GM13976 (cell line): ENCODE data around the gene HBZ.

Source experiments
- DNase-seq: peaks from one replicate; pipeline ENCODE4 v3.0.0; 2012; ENCODE audit warnings: low spot score
- in situ Hi-C: fragments of 300-500 bp; cut with MboI; formaldehyde crosslinking; loops from one replicate; pipeline ENCODE4 v1.12.0; 2022; ENCODE audit warnings: low sequenced_read_pairs, mixed read lengths, inconsistent platforms; ENCODE audit not compliant: unreplicated experiment
- TF ChIP-seq, protein P1 (sequence below): IDR thresholded peaks from 2 replicates; pipeline ENCODE4 v1.5.1; 2012; ENCODE audit warnings: borderline replicate concordance, mild to moderate bottlenecking; ENCODE audit not compliant: insufficient read depth; ENCODE audit errors: extremely low read depth, missing control alignments, control extremely low read depth

Gene HBZ

DNA sequence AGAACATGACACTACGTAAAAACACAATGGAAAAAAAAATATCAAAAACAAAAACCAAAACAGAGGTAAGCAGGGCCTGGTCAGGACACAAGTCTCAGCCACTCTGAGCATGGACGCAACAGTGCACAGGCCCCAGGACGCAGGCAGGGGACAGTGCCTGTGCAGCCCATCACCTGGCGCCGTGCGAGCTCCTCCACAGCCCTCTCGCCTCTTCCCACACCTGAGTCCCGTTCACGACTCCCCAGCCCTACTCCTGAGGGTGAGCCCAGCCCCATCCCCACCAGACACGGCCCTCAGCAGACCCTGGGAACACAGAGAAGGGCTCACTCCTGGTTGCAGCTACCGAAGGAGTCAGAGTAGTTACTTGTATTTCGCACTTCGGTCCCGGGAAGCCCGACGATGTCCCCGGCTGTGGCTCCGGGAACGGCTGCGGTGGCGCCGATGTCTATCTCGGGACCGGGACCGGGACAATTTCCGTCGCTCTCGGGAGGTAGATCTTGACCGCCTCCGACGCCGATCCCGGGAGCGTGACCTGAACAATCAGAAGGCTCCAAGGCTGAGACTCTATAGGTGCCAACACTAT is 37.3 kb downstream of the HBZ start:
- TF ChIP-seq, protein P1, sequence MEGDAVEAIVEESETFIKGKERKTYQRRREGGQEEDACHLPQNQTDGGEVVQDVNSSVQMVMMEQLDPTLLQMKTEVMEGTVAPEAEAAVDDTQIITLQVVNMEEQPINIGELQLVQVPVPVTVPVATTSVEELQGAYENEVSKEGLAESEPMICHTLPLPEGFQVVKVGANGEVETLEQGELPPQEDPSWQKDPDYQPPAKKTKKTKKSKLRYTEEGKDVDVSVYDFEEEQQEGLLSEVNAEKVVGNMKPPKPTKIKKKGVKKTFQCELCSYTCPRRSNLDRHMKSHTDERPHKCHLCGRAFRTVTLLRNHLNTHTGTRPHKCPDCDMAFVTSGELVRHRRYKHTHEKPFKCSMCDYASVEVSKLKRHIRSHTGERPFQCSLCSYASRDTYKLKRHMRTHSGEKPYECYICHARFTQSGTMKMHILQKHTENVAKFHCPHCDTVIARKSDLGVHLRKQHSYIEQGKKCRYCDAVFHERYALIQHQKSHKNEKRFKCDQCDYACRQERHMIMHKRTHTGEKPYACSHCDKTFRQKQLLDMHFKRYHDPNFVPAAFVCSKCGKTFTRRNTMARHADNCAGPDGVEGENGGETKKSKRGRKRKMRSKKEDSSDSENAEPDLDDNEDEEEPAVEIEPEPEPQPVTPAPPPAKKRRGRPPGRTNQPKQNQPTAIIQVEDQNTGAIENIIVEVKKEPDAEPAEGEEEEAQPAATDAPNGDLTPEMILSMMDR = no peak
- no peak for DNase-seq
- in situ Hi-C loops = no loop called here

DNA sequence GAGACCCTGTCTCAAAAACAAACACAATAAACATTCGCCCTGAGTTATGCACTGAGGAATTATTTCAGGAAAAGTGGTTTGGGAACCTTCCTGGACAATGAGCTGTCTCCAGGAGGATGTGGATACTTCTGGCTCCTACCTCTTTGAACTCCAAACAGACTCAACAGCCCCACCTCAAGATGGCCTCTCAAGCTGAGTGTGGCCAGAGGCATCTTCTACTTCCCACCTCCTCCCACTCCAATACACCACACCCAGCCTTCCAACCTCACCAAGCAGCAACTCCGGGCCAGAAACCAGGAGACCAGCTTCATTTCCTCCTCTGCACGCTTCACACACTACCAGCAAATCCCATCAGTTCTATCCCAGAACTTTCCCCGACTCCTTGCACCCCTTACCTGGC is 39.4 kb downstream of the HBZ start:
- DNase-seq = no peak
- in situ Hi-C loops = no loop called here
- TF ChIP-seq, protein P1 = no peak

DNA sequence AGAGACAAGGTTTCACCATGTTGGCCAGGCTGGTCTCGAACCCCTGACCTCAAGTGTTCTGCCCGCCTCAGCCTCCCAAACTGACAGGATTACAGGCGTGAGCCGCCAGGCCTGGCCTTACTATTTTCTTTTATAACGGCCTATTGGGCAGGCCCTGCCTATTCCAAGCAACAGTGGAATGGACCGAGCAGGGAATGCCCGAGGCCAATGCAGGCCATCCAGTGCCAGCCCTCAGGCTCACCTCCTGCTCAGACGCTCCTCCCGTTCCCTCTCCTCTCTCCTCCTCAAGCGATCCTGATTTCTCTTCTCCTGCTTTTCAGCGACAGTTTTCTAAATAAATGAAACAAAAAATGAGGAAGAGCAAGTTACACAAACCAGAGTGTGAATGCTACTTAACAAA is 40.2 kb downstream of the HBZ start:
- no peak for DNase-seq
- TF ChIP-seq, protein P1 = no peak
- in situ Hi-C loops = no loop called here

DNA sequence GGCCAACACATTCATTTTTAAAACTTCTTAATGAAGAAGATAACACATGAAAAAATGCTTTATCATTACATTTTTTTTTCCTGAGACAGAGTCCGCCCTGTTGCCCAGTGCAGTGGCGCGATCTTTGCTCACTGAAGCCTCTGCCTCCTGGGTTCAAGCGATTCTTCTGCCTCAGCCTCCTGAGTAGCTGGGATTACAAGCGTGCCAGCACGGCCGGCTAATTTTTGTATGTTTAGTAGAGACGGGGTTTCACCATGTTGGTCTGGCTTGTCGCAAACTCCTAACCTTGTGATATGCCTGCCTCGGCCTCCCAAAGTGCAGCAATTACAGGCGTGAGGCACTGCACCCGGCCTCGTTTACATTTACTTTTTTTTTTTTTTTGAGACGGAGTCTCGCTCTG is 41.0 kb downstream of the HBZ start:
- DNase-seq = no peak
- TF ChIP-seq, protein P1 = no peak
- in situ Hi-C loops = no loop called here

DNA sequence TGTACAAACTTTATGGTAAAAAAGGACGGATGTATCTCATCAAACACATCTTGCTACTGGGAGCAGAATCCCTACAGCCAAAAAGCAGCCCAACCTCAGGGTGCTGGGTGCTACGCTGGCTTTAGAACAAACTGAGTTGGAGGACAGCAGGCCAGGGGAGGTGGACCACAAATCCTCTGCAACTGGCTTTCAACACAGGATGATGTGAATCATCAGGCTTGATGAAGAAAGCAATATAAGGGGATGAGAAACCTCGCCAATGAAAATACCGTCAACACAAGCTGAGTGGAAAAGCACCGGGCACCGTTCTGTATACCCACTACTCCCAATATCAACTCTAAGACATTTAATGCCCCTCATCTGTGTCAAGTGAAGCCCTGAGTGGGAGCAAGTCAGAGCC is 42.1 kb downstream of the HBZ start:
- in situ Hi-C loops = no loop called here
- TF ChIP-seq, protein P1 = no peak
- no peak for DNase-seq

DNA sequence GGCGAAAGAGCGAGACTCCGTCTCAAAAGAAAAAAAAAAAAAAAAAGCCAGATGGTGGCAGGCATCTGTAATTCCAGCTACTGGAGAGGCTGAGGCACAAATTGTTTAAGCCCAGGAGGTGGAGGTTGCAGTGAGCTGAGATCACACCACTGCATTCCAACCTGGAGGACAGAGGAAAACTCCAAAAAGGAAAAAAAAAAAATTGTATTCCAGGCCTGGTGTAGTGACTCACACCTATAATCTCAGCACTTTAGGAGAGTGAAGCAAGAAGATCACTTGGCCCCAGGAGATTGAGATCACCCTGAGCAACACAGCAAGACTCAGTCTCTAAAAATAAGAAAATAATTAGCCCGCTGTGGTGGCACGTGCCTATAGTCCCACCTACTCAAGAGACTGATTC is 47.9 kb downstream of the HBZ start:
- no peak for DNase-seq
- in situ Hi-C loops = no loop called here
- TF ChIP-seq, protein P1 = no peak
